Kidney epithelial cell (primary cell): Measurements from ENCODE around the gene RNF4. TPM values are rescaled to one million over a fixed set of nuclear protein-coding genes. Genes with fewer than 3 reads are reported as not detected.

ENCODE experiments used
- DNase-seq: peaks from one replicate; pipeline ENCODE4 v3.0.0-alpha.2; 2010; ENCODE audit warnings: low read depth
- H3K27me3 ChIP-seq: 2 replicates; pipeline ENCODE4 v1.6.0; 2011; ENCODE audit warnings: low read length; ENCODE audit not compliant: control insufficient read depth, insufficient read depth
- H3K36me3 ChIP-seq: 2 replicates; pipeline ENCODE4 v1.5.1; 2011; ENCODE audit warnings: low read length; ENCODE audit not compliant: control insufficient read depth, insufficient read depth
- H3K4me3 ChIP-seq: 2 replicates; pipeline ENCODE4 v1.5.1; 2011; ENCODE audit warnings: low read depth, mild to moderate bottlenecking, control low read depth, low read length
- total RNA-seq: library from RNA; depleted of rRNA; stranded (reverse); fragments of >200 nt; gene quantifications from 2 replicates; pipeline ENCODE4 v1.2.3, GENCODE V29; 2015
- TF ChIP-seq, protein P1 (sequence below): IDR thresholded peaks from 2 replicates; pipeline ENCODE4 v1.5.1; 2011; ENCODE audit warnings: mild to moderate bottlenecking, moderate library complexity, low read length, control low read depth, inconsistent platforms; ENCODE audit not compliant: insufficient read depth, poor library complexity, severe bottlenecking

The RNF4 gene, protein sequence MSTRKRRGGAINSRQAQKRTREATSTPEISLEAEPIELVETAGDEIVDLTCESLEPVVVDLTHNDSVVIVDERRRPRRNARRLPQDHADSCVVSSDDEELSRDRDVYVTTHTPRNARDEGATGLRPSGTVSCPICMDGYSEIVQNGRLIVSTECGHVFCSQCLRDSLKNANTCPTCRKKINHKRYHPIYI
- total RNA-seq = 83.9 and 88.7 TPM in 2 replicates

DNA sequence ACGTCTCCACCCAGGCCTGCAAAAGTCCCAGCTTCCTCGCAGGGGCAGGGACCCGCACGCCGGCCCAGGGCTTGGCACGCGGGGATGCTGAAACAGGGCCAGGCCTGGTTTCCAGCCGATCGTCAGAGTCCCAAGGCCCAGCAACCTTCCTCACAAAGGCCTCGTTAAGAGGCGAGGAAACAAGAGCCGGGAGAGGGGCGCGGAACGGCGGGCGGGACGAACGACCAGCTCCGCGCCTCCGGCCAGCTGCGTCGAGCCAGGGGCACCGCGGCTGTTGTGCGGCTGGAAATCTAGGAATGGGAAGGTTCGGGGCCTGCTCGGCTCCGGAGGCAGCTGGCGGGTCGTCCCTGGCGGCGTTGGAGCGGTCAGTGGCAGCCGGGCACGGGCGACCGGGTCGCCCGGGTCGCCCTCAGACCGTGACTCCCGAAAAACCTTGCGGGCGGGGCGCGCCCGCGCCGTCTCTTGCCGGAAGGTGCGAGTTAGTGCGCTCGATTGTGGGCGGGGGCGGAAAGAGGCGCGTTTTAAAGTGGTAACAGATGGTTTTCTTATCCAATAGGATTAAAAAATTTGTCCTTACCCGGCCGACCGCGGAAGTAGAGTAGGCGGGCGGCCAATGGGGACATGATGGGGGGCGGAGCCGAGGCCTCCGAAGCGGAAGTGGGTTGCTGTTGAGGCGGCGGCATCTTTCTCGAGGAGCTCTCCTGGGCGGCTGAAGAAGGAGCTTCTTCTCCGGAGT lies at the start of gene RNF4:
TSS of gene RNF4 (plus strand) at position 651 of the 736 bp plus-strand sequence. CDS start 21,388 bp downstream, outside the sequence.
- TF ChIP-seq, protein P1, sequence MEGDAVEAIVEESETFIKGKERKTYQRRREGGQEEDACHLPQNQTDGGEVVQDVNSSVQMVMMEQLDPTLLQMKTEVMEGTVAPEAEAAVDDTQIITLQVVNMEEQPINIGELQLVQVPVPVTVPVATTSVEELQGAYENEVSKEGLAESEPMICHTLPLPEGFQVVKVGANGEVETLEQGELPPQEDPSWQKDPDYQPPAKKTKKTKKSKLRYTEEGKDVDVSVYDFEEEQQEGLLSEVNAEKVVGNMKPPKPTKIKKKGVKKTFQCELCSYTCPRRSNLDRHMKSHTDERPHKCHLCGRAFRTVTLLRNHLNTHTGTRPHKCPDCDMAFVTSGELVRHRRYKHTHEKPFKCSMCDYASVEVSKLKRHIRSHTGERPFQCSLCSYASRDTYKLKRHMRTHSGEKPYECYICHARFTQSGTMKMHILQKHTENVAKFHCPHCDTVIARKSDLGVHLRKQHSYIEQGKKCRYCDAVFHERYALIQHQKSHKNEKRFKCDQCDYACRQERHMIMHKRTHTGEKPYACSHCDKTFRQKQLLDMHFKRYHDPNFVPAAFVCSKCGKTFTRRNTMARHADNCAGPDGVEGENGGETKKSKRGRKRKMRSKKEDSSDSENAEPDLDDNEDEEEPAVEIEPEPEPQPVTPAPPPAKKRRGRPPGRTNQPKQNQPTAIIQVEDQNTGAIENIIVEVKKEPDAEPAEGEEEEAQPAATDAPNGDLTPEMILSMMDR = no peak
- Histone ChIP-seq H3K27me3 (no peaks in the 10 kb centered on the region), H3K36me3 (no peaks in the 10 kb centered on the region), H3K4me3 (peak within 1 kb of the TSS; percentile 84)
- peak; percentile 87 for DNase-seq

DNA sequence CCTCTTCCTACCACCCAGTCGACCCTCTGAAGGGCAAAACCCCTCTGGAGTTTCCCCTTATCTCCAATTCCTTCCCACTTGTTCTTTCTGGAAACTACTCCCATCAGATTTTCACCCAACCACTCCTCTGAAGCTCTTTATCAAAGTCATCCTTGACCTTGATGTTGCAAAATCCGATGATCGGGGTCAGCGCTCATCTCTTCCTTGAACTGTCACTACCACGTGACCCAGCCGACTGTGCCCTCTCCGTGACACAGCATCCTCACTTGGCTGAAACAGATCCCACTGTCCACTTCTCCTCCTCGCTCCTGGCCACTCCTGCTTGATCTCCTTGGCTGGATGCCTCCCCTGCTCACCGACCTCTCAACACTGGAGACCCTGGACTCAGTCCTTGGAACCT lies 49.1 kb upstream of the RNF4 start:
- TF ChIP-seq, protein P1 = no peak
- no peak overlapping the region for H3K4me3 ChIP-seq
- no peaks in the 10 kb centered on the region for H3K36me3 ChIP-seq
- peaks cover 51% of the 10 kb centered on the region for H3K27me3 ChIP-seq
- no peak for DNase-seq

DNA sequence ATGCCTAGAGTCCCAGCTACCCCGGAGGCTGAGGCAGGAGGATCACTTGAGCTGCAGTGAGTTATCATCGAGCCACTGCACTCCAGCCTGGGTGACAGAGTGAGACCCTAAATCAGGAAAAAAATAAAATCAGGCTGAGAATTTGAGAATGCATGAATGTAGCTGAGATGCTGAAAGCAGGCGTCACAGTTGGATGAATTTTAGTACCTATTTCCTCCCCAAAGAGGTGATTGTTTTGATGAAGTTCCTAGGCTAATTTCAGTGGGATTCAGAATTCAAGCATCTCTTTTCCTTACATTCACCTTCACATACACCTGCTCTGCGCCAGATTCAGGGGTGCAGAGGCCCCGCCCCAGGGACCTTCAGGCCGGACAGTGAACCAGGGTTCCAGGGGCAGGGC lies 47.0 kb upstream of the RNF4 start:
- Histone ChIP-seq H3K27me3 (peaks cover 38% of the 10 kb centered on the region), H3K36me3 (no peaks in the 10 kb centered on the region), H3K4me3 (no peak overlapping the region)
- TF ChIP-seq, protein P1 = no peak
- DNase-seq = no peak

DNA sequence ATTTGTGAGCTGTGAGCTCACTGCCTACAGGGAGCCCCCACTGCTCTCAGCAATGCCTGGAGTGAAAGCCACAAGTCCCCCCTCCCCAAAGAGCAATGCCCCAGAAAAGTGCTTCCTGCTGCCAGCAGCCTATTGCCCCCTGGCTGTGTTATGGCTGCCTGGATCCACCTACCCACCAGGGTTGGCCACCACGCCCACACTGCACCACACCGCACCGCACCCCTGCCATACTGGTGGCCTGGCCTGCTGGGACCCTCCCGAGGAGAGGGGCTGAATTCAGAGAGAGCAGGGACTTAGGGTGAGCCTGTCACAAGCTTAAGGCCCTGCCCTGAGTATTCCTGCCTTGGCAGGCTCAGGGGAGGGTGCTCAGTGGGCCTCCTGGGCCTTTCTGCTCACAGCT lies 45.8 kb upstream of the RNF4 start:
- Histone ChIP-seq H3K4me3 (no peak overlapping the region), H3K36me3 (no peaks in the 10 kb centered on the region), H3K27me3 (peaks cover 31% of the 10 kb centered on the region)
- TF ChIP-seq, protein P1 = no peak
- no peak for DNase-seq

DNA sequence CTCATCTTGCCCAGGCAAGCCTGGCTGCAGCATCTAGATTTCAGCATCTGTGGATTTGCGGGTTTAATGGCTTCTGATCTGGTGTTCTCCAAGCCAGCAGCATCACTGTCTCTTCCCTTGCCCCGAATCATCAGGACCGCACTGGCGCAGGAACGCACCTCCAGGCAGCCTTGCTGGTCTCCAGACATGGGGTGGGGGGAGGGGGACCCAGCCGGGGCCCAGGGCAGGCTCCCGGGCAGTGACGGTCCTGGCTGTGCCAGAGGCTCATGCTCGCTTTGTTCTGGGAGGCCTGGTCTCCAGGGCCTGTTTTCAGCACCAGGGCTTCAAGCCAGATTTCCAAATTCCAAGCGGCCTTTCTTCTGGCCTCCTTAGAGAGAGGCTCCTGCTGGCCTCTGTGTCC lies 45.2 kb upstream of the RNF4 start:
- DNase-seq = no peak
- Histone ChIP-seq H3K36me3 (no peaks in the 10 kb centered on the region), H3K4me3 (no peak overlapping the region), H3K27me3 (peaks cover 31% of the 10 kb centered on the region)
- TF ChIP-seq, protein P1 = no peak
